IPS-NIHi11 (cell line): ENCODE measurements around the gene PON2.

Source experiments
- DNase-seq: peaks from one replicate; pipeline ENCODE4 v3.0.0; 2012; ENCODE audit warnings: mixed read lengths, low spot score

PON2 gene

DNA sequence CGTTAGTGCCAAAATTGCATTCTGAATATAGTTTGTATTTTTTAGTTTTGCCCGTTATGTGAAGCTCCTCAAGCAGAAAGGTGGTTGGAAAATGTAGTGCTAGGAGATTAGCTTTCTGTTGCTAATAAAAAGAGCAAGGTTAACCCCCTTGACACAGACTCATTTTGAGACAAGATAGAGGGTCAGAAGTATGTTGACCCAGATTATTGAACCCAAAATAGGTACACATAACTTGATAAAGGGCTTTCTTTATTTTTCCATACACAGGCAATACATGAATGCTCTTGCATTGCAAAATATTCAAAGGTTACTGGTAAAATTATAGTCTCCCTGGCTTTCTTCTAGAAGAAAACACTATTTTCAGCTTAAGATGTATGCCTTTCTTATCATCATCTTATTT is 10.0 kb upstream of the PON2 start:
- DNase-seq = no peak

DNA sequence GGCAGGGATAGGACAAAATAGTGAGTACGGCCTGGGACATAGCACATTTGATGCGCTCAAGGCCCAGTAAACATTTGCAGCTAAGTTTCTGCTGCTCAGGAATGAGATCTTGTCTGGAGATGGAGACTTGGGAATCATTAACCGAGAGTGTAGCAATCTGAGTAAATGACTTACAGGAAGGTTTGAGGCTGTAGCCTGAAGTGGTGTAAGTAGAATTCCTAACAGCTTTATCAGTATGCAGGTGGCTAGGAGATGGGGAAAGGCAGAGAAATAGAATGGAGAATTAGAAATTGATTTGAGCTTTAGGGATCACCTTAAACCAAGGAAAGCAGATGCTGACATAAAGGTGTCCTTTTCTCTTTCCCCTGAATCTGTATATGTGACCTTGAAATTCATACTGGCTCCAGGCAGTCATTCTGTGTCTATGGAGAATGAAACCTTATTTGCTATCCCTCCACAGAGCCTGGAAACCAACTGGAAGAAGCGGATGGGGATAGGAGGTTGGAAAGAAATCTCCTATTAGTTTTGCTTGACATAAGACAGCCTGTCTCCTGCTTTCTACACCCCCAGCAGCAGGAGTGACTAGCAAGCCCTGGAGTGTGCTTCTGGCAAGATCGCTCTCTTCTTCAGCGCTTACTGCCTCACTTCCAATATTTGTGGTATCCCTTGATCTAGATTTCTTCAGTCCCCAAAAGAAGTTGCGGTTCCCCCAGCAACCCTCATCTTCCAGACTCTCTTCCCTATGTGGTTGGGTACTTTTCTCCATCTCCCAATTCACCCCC is 6.4 kb upstream of the PON2 start:
- DNase-seq = no peak

DNA sequence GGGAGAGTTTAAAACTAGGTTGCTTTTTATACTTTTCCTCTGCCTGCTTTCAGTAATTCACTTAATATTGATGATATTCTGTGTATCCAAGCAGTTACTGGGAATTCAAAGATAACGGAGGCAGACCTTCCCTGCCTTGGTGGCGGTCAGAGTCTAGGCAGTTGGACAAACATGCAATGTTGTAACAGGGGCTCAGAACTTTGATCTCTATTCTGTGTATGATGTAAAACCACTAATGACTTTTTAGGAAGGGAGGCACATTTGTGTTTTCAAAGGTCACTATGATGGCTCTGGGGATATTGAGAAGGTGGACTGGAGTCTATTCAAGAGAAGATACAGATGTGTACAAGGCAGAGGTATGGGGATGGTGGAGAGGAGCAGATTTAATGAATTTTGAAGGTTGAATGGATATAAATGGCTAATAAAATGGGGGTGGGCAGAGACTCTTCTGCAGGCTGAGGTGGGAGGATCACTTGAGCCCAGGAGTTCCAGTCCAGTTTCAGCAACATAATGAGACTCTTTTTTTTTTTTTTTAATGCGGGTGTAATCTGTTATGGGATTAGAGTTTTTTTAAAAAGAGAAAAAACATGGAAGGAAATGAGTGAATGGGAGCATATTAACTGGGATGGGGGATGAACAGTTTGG is 5.7 kb upstream of the PON2 start:
- no peak for DNase-seq

DNA sequence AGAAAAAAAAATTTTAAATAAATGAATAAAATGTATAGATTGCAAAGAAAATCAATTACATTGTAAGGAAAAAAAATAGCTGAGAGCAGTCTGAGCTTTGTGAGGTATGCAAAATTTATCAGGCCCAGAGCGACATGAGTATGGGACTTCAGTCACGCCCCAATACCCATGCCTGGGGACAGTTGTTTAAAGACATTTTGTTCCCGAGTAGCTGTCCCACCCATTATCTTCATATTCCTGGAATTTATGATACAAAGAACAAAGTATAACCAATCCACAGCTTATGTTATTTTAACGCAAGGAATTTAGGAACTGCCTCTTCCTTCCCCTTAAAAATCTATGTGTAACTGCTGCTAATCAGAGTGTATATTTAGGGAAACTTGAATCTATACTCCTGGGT is 1.6 kb upstream of the PON2 start:
- DNase-seq = no peak

DNA sequence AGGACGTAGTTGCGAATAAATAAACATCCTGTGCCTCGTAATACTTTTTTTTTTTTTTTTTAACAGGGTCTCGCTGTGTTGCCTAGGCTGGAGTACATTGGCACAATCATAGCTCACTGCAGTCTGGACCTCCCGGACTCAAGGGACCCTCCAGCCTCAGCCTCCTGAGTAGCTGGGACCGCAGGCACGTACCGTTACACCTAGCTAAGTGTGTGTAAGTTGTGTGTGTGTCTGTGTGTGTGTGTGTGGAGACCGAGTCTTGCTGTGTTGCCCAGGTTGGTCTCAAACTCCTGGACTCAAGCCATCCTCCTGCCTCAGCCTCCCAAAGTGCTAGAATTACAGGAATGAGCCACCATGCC is 573 bp upstream of the PON2 start:
- no peak for DNase-seq

DNA sequence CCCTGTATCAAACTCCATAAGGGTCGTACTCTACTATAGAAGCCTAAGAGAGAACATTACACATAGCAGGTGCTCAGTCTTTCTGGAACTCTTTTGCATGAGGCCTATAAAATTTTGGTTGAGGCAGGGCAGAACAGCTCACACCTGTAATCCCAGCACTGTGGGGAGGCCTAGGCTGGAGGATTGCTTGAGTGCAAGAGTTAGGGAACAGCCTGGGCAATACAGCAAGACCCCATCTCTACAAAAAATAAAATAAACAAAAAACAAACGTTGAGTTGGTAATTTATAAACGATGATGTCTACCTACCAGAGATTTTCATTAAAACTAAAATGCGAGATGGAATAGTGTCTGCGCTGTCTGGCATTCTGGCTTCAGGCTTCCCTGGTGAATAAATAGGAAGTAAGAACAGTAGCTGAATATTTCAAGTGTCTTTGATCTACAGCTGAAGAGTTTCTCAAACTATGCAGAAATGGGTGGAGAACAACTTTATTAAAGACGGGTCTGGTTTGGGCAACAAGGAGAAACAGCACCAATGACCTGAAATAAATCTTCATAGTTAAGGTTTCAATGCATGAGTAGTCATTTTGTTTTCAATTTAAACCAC is 774 bp downstream of the PON2 start:
- DNase-seq = no peak

DNA sequence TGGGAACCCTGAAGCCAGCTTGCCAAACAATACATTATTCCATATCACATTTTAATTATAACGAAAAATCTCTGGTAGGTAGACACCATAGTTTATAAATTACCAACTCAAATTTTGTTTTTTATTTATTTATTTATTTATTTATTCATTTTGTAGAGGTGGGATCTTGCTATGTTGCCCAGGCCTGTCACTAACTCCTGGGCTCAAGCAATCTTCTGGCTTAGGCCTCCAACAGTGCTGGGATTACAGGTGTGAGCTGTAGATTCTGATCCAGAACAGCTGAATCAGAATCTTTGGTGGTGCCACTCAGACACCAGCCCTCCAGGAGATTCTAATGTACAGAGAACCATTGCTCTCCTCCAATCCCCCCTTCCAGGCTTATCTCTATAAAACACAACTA is 1.7 kb downstream of the PON2 start:
- no peak for DNase-seq

DNA sequence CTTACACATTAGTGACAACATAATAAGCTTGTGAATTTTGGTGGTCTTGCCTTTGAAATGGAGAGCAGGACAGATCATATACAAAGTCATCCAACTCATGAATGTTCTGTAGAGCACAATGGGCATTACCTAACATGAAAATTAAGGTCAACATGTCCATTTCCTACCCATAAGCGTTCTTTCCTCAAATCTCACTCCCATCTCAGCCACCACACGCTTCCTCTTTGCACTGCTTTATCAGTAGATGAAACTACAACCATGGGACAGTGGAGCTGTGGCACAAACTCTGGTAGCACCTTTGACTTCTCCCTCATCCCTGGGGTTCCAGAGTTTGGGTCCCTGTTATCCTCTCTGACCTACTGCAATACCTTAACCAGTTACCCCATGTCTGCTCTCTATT is 2.2 kb downstream of the PON2 start:
- DNase-seq = no peak

DNA sequence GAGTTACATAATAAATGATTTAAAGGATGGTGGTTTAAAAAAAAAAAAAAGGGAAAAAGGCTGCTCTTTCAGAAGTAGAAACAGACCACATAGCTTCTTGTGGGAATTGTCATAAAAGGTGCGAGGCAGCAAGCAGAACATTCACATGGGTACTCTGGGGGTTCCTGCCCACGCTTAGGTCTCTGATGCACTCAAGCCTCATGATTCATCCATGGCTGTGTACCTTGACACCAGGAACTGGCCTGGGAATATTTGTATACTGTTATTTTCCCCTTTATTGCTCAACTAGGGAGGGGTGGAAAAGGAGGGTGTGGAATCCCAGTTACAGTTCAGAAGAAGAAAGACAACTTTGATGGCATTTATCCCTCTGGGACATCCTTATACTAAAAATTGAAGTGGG is 4.0 kb downstream of the PON2 start:
- DNase-seq = no peak

DNA sequence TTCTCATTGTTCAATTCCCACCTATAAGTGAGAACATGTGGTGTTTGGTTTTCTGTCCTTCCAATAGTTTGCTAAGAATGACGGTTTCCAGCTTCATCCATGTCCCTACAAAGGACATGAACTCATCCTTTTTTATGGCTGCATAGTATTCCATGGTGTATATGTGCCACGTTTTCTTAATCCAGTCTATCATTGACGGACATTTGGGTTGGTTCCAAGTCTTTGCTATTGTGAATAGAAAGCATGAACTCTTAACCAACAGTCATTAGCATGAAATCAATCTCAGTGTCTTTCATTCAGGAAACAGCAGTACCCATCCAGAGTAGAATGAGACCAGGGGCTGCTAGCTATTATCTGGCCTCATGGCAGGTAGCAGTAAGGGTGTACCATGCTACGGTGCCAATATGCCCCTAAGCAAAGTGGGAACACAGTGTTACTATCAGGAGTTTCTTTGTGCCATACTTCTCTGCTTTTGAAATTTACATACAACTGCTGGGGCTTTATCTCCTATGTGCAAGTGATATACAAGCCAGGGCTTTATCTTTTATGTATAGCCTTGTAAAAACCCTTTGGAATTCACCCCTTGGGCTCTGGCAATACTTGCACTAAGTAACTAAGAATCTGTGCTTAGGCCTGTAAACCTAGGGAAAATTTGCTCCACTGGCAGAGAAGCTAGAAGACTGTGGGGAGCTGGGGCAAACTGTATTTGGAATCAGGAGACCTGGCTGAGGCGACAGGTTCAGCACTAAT is 5.4 kb downstream of the PON2 start:
- no peak for DNase-seq

DNA sequence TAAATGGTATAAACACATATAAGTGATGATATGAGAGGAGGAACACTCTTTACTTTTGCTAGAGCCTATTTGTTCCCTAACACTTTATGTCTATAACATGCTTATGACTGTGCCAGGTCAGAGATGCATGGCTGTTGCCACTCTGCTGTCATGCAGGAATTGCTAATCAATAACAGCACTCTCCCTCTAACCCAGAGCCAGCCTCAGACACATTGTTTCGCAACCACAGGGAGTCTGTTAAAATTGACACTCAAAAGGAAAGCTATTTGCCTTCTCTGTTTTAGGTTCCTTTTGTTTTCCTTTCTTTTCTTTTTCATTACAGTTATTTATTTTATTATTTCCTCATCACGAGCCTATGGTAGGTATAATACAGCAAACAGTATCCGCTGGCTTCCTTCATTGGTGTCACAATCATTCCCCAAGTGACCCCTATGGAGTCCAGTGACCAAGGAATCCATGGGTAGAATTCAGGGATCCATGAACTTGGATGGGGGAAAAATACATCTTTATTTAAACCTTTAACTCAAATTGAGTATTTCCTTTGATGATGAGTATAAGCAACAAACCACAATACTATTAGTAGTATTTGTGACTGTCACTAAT is 6.8 kb downstream of the PON2 start:
- no peak for DNase-seq

DNA sequence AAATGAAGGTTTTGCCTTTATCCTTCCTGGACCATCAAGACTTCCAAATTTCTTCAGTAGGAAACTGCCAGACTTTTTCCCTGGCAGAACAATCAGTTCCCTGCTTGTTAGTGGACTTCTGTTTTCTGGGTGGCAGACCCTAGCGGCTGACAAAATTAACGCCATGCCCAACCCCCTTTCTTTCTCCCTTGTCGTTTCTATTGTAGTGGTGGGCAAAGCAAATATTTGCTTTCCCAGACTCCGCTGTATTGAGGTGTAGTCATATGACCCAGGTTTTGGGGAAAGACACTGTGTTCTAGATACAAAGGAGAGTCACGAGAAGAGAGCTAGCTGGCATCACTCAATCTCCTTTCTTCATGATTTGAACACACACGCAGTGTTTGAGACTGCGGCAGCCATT is 7.7 kb downstream of the PON2 start:
- DNase-seq = no peak

DNA sequence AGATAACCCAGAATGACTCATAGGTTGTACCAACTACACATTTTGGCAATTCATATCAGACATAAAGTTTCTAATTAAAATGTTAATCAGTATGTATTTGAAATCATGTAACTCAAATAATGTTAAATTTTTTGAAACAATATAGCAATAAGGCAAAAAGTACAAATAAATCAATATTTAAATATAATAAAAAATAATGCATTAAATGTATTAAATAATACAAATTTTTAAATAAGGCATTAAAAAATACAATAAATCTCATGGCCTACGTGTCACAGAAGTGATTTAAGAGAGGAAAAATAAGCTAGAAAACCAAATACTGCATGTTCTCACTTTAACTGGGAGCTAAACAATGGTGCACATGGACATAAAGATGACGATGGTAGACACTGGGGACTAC is 9.1 kb downstream of the PON2 start:
- no peak for DNase-seq

DNA sequence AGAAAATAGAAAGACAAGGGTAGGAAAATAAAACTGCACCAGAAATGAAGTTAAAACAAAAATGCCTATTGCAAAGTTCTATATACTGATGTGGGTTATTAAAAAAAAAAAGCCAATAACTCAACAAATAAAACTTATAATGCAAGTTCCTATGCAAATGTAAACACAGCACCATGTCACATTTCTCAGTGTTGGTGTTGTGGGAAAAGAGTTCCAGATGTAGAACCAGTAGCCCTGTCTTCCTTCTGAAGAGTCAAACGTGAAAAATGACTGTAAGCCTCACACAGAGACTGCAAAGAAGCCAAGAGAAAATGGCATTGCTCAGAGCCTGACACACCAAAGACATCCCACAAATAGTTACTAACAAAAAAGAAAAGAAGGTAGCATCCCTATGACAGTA is 10.1 kb downstream of the PON2 start:
- DNase-seq = no peak

DNA sequence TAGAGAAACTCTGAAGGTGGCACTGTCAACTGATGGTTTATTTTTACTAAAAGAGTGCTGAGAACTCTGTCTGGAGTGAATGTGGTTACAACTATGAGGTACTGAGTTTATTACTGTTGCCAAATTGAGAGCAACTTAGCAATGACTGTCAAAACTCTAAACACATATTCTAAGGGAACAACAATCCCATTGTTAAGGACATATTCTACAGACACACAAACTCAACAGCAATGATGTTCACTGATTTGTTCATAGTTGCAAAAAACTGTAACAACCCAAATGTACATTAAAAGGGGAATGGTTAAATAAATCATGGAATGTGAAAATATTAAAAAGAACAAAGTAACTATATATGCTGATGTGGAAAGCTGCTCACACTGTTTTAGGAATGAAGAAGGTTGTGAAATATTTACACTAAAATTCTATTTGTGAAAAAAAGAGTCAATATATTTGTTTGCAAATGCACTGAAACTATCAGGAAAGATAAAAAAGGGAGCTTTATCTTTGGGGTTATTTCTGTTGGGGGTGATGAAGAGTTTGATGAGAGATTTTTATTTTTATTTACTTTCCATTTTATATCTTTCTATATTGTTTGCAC is 12.9 kb downstream of the PON2 start:
- DNase-seq = no peak

DNA sequence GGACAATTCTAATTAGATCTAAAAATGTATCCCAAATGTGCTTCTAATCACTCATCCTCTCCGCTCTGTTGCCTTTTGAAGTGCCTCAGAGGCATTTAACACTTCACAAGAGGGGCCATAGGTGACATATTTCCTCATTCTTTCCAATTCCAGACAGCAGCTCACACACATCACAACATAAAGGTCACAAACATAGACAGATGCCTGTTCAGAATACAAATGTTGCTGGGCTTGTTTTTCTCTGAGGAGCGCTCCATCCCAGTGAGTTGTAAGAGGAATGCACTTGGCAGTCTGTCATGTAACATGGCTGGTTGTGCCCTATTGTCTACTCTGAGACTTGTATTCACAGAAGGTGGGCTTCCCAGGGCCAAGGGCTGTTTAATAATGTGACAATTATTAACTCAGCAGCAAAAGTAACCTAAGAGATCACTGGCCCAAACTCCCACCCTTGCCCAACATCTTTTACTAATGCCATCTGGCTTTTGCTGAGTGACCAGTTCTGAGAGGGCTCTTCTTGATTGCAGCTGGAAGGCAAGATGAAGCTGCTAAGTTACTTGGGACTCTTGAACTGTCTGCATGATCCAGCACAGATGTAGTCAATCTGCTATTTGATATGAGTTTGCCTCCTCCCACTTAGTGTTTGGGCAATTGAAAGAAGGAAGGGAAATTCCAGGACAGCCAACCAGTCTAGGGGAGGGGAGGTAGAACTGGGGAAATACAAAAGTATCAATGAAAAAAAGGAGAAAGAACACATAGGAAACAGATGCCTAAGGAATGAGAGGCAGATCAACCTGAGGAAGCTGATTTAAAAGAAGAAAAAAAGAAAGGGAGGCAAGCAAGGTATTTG is 13.6 kb downstream of the PON2 start:
- DNase-seq = no peak

DNA sequence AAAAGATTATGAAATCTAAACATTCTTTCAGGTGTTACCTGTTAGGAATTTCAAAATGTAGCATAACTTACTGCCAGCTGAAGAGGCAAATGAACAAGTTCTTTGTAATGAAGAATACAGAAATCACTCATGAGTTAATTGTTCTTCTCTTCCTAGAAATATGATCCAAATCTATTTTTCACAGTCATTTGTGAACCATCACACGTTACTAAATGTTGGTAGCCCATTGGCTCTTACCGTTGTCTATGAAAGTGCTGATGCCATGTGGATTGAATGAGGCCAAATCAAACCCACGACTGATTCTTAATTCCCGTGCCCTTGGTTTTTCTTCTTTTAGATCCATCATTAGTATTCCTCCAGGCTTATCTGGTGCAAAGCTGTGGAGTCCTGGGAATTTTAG is 22.8 kb downstream of the PON2 start:
- no peak for DNase-seq

DNA sequence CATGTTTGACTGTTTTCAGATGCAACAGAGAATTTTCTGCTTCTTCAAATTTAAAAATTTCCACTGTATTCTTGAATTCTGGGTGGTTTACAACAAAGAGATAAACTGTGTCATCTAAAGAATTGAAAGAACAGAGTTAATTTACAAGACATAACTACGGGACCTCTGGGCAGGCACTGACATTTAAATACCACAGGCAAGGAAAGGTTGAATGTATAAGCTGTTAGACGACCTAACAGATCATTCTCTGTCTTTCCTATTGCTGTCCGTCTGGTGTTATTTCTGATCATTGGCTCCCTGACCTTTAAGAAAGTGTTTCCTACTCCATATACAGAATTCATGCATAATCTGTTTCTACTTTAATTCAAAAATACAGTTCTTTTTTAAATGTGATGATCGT is 23.2 kb downstream of the PON2 start:
- no peak for DNase-seq

DNA sequence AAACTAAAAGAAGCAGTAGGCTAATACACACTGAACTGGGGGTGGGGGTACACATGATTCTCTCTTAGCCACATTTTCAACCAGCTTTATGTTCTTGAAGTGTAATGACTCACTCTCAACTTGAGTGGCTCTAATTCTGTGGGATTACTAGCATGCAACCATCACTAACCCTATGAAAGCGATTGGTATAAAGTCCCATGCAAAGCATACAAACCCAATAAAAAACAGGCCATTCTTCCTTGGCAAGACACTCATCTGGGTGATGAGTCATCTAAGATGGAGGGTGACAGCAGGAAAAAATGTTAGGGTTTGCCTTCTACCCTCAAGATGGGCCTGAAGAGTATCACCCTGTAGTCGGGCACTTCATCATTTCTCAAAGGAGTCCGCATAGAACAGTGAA is 23.8 kb downstream of the PON2 start:
- no peak for DNase-seq

DNA sequence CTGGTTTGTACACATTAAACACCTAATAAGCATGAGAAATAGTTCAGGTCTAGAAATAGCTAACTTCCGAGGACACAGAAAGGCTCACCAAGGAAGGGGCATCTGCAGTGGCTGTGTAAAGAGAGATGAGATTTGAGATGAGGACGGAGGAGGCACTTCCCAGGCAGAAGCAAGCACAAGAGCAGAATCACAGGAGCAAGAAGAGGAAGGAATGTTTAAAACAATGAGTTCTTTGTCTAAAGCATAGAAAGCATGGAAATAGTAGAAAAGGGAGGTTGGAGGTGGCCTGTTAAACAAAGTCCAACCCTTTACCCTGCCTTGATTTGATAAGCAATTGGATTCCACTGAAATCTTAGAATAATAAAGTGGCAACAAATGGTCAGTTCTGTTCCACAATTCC is 27.1 kb downstream of the PON2 start:
- peak; percentile 13 for DNase-seq

DNA sequence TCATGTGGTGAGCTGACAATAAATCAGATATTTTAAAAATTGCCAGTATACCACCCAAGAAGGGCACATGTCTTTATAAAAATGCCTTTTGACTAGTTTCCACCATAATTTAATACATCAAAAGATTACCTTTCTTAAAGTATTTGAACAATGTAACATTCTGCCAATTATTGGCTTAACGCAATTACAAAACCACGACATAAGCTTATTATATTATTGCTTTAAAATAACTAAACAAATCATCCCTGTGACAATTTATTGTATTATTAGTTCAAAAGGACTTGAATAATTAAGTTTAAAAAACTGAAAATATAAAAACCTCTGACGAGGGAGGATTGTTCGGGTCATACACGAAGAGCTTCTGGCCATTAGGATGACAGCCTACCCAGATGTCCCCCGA is 29.0 kb downstream of the PON2 start:
- no peak for DNase-seq
